Measurements from ENCODE around the gene EGFL8. TPM values are rescaled to one million over a fixed set of nuclear protein-coding genes. Genes with fewer than 3 reads are reported as not detected.

EGFL8 gene
- total RNA-seq, 1 donor from 2014 or later, result 0.26 TPM

- peak overlapping the region; percentile 73 for H3K4me3 ChIP-seq (ENCODE audit: low read depth, low read length)
- no peak for TF ChIP-seq CTCF (IDR thresholded peaks at IDR 0.05; ENCODE audit: insufficient read depth, low read length, severe bottlenecking)
- peaks cover 6% of the 10 kb centered on the region for H3K36me3 ChIP-seq (ENCODE audit: control insufficient read depth, insufficient read depth, low read length)
- DNase-seq (ENCODE audit: low read depth) (peak; percentile 91), FAIRE-seq (no peak)
- no peaks in the 10 kb centered on the region for H3K27me3 ChIP-seq (ENCODE audit: control insufficient read depth, insufficient read depth, low read length)
Observed at GRCh38 chr6:32176476-32177182, 12.2 kb downstream of the EGFL8 start.

GRCh38 chr6:32177183-32177787 lies 12.9 kb downstream of the EGFL8 start:
- Histone ChIP-seq H3K27me3 (ENCODE audit: control insufficient read depth, insufficient read depth, low read length) (no peaks in the 10 kb centered on the region), H3K4me3 (ENCODE audit: low read depth, low read length) (peak overlapping the region; percentile 73), H3K36me3 (ENCODE audit: control insufficient read depth, insufficient read depth, low read length) (peaks cover 7% of the 10 kb centered on the region)
- DNase-seq (ENCODE audit: low read depth), result no peak
- no peak for TF ChIP-seq CTCF (IDR thresholded peaks at IDR 0.05; ENCODE audit: insufficient read depth, low read length, severe bottlenecking)
- no peak for FAIRE-seq

GRCh38 chr6:32177788-32178546 lies 13.6 kb downstream of the EGFL8 start, which contains the start of gene RNF5:
Gene RNF5, plus strand, starts transcription at chr6:32178405. Its CDS starts 107 bp downstream, at chr6:32178512.
- Histone ChIP-seq H3K4me3 (ENCODE audit: low read depth, low read length) (peak within 1 kb of the TSS; percentile 73), H3K36me3 (ENCODE audit: control insufficient read depth, insufficient read depth, low read length) (peaks cover 10% of the 10 kb centered on the region), H3K27me3 (ENCODE audit: control insufficient read depth, insufficient read depth, low read length) (no peaks in the 10 kb centered on the region)
- FAIRE-seq (peak; percentile 95), DNase-seq (ENCODE audit: low read depth) (peak; percentile 100)
- no peak for TF ChIP-seq CTCF (IDR thresholded peaks at IDR 0.05; ENCODE audit: insufficient read depth, low read length, severe bottlenecking)

GRCh38 chr6:32178547-32179440 lies 14.4 kb downstream of the EGFL8 start:
- FAIRE-seq, result no peak
- peak overlapping the region; percentile 73 for H3K4me3 ChIP-seq (ENCODE audit: low read depth, low read length)
- DNase-seq (ENCODE audit: low read depth), result peak; percentile 19
- peaks cover 14% of the 10 kb centered on the region for H3K36me3 ChIP-seq (ENCODE audit: control insufficient read depth, insufficient read depth, low read length)
- TF ChIP-seq CTCF (IDR thresholded peaks at IDR 0.05; ENCODE audit: insufficient read depth, low read length, severe bottlenecking), result no peak
- H3K27me3 ChIP-seq (ENCODE audit: control insufficient read depth, insufficient read depth, low read length), result no peaks in the 10 kb centered on the region

- DNase-seq (ENCODE audit: low read depth), result no peak
- Histone ChIP-seq H3K27me3 (ENCODE audit: control insufficient read depth, insufficient read depth, low read length) (no peaks in the 10 kb centered on the region), H3K36me3 (ENCODE audit: control insufficient read depth, insufficient read depth, low read length) (peaks cover 14% of the 10 kb centered on the region), H3K4me3 (ENCODE audit: low read depth, low read length) (no peak overlapping the region)
- FAIRE-seq, result no peak
- TF ChIP-seq CTCF (IDR thresholded peaks at IDR 0.05; ENCODE audit: insufficient read depth, low read length, severe bottlenecking), result no peak
Observed at GRCh38 chr6:32179766-32180405, 15.5 kb downstream of the EGFL8 start.

Data from bronchial epithelial cell (primary cell).